NCI-H1048 (cell line): Measurements from ENCODE around the gene SVBP.

Experiments
- DNase-seq: peaks from one replicate; lab custom pipeline; 2025; lab: John Stamatoyannopoulos, UW

The SVBP gene

DNA sequence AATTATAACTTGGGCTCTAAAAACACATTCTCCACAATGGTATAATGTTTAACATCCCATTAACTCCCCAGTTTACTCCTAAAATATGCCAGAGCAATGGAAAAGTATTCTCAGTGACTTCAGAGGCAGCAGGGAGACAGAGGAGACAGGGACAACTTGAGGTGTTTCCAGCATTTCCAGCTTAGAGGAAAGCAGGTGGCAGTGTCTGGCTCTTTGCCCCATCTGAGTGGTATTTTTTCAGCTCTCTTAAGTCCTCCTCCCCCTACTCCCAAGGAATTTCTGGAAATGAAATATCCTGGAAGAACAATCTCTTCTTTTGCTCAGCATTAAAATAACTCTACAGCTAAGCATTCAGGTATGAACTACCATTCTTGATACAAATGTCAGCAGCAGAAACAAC lies 11.0 kb downstream of the SVBP start:
- no peak for DNase-seq

DNA sequence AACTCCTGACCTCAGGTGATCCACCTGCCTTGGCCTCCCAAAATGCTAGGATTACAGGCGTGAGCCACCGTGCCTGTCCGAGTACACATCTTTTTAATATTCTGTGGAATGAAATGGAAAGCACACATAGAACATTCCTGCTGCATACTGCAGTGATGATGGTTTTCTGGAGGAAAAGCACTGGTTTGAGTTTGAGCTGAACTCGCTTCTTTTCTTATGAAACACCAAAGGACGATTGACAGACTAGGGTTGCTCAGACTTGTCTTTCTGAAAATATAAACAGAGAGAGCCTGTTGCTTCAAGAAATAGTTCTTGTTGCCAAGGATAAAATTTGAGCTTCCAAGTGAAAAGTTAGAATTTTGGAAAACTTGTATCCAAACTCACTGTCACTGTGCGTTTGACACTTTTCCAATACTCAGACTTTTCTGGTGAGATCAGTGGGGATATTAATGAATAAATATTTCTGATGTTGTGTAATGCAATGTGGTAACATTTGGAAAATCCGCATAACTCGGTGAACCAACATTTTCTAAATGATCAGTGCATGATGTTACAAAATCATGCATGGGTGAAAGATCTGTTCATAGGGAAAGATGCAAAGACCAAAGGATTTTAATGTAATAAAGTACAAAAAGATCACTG lies 15.2 kb downstream of the SVBP start:
- no peak for DNase-seq

DNA sequence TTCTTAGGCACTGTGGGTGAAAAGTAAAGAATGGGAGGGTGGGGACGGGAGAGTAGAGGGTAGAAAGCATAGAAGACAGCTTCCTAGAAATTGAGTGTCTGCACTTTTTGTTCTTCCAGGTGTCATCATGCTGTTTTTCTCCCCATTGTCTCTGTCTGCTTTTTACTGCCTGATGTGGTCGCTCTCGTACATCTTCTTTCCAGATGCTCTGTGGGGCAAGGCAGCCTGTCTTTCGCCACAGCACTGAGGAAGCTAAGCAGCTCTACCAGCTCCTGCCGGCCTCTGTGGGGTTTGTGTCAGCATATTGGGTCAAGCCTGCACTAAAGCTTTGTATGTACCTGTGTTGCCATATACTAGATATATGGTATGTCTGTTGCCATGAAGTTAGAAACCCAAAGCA lies 19.2 kb downstream of the SVBP start:
- no peak for DNase-seq

DNA sequence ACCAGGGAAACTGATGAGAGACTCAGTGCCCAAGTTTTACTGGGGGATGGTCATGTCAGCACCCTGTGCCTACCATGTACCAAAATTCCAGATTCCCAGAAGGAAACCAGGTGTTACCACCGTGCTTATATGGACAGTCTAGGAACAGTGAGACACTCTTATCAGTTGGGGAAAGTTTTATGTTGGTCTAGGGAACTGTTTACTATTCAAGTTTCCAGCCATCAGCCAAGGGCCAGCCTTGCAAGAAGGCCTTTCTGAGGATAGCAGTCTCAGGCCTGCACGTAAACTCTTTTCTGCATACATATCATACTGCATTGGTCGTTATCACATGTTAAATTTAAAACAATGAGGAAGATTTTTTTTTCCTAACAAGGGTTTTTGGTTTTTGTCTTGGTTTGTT lies 19.8 kb downstream of the SVBP start:
- DNase-seq = no peak

DNA sequence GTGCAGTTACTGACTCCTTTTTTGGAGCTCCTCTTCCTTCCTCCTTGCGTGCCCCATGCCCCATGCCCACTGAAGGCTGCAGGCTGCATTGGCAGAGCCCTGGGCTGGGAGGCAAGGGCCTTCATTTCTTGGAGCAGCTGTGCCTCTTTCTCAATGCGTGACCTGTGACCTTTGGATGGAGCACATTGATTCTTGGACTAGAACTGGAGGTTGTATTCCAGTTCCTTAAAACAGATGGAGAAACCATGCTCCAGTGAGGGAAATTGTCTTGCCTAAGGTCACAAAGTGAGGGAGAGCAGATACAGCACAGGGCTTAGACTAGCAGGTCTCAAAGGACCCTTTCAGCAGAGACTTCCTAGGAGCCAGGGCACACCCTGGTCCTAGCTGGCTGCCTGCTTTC lies 23.4 kb downstream of the SVBP start:
- DNase-seq = no peak

DNA sequence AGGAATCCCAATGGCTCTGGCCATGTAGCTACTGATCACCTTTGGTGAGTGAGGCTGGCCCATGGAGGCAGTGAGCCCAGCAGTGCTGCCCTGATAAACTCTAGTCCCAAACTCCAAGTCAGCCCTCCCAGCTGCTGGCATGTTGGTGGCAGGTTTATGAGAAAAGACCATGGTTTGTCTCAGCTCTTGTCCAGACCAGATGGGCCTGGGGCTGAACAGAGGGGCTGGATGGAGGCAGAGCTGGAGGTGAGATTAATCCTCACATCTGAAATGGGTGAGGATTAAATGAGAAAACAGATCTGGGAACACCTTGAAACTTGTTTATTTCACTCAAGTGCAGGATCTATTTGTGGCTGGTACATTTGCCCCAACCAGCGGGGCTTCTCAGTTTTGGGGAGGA lies 29.2 kb downstream of the SVBP start:
- DNase-seq = no peak

DNA sequence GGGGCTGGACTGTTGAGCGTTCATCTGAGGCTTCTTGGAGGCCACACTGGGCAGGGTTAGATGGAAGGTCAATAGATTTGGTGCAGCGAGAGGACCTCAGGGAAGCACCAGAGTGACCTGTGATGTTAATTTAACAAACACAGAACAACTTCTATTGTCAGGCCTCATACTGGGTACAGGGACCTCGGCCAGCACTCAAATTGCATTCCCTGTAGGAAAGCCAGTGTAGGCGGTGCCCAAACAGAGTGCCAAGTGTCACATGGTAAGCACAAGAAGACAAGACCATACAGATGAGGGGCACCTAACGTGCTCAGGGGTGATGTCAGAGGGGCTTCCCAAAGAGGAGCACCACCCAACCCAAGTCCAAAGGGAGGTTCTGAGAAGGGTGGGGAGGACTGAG lies 31.1 kb downstream of the SVBP start:
- no peak for DNase-seq

DNA sequence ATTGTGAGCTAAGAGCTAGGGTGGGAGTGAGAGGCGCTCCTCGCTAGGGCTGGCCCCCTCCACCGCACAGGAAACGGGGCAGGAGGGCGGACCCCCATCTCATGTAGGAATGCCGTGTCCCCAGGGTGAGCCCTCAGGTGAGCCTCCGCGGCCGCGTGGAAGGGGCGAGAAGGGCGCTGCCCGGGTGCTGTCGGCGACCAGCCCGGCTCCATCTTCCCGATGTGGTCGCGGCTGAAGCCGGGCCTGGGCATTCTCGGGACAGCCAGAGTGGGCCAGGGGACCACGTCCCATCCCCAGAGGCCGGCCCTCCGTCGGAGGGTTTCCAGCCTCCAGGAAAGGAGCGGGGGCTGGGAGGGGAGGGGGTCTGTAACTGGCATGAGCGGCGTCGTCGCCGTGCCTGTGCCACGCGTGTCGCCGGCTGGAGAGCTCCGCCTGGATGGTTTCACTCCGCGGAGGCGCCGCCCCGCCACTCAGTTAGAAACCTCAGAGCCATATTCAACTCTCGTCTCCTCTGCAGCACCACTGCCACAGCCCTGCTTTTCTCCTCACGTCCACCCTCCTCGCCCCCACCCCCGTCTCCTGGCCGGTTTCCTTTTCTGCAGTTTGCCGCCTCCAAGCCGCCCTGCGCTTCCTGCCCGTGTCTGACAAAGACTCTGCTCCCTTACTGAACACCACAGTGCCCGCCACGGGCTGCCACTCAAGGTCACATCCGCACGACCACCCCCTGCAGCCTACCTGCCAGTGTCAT lies 32.1 kb downstream of the SVBP start, which contains the start of gene TMEM269:
Gene TMEM269, plus strand, starts transcription at position 46 of the 748 bp plus-strand sequence. CDS start 4,903 bp downstream, outside the sequence.
- no peak for DNase-seq

DNA sequence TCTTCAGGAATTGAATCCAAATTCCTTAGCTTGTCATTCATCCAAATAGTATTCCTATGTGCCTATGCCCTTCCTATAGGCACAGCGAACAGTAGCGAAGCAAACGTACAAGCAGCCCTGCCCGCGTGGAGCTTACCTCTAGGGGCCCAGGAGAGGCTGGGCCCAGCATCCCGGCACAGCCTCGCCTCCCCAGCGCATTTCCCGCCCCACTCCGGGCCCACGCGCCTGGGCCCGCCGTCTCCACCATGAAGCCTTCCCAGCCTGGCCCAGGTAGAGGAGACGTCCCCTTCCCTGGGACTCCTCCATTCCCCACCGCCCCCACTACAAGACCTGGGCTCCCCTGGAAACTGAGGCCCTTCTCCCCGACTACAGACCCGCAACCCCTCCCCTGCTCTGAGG lies 32.7 kb downstream of the SVBP start:
- DNase-seq = no peak

DNA sequence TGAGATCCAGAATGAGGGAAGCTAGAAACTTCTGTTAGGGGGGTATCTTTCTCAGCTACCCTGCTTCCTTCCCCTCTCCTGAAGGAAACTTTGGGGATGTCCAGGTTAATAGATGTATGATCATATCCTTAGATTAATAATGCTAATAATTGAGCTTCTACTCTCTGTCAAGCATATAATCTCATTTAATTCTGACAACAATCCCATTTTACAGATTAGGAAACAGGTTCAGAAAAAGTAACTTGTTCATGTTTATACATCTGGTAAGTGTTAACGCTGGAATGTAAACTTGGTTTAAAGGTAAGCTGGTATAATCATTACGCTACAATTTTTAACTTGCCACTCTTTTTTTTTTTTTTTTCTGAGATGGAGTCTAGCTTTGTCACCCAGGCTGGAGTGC lies 34.1 kb downstream of the SVBP start:
- no peak for DNase-seq

DNA sequence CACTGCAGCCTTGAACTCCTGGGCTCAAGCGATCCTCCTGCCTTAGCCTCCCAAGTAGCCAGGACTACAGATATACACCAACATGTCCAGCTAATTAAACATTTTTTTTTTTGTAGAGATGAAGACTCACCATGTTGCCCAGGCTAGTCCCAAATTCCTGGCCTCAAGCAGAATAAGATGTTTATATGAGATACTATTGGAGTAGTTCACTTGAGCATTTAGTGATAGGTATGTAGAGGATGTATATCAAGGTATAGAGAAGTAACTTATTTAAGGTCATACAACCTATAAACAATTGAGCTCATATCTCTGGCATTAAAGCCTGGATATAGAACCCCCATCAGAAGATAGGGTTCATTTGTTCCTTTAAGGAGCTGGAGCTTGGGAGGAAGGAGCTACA lies 37.0 kb downstream of the SVBP start:
- DNase-seq = no peak

DNA sequence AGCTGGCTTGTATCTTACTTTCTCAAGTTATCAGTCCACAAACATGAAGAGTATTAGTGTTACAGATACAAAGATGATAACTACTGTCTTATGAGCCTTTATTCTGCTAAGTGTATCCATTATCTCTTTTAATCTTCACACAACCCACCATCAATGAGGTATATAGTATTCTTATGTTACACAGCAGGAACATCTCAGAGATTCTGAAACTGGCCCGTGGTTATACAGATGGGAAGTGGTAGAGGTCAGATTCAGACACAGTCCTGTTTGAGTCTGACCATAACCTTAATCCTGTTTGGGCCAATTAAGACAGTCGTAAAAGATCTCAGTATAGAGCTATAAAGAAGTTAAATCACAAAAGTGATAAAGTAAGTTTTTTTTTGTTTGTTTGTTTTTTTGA lies 37.5 kb downstream of the SVBP start:
- DNase-seq = no peak

DNA sequence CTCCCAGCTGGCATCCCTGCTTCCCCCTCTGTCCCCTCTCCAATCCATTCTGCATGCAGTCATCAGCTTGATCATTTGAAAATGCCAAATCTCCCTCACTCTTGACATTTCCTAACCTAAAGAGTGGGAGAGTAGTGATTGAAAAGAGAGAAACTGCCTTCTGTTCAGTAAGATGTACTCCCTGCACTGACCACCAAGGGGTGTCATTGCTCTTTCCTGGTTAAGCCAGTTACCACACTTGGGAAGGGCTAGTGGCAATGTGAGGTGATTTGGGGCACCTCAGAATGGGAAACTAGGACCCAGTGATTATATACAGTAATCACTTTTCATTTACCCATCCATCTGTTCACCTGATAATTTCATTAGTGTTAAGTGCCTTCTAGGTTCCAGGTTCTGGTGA lies 39.3 kb downstream of the SVBP start:
- DNase-seq = no peak

DNA sequence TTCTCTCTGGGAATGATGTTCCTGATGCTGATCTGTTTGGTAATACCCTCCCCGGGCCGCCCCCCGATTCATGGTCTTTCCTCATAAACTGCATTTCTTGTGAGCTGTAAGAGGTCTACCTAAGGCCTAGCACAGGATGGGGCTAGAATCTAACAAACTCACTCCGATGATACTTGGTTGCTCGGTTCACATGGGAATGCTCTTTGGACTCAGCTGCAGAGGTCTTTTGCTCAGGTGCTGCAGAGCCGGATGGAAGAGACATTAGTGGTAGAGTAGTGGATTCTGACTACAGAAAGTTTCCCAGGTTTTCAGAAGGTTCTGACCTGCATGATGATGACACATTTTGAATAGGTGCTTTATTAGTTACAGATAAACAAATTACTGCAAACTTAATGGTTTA lies 40.7 kb downstream of the SVBP start:
- no peak for DNase-seq

DNA sequence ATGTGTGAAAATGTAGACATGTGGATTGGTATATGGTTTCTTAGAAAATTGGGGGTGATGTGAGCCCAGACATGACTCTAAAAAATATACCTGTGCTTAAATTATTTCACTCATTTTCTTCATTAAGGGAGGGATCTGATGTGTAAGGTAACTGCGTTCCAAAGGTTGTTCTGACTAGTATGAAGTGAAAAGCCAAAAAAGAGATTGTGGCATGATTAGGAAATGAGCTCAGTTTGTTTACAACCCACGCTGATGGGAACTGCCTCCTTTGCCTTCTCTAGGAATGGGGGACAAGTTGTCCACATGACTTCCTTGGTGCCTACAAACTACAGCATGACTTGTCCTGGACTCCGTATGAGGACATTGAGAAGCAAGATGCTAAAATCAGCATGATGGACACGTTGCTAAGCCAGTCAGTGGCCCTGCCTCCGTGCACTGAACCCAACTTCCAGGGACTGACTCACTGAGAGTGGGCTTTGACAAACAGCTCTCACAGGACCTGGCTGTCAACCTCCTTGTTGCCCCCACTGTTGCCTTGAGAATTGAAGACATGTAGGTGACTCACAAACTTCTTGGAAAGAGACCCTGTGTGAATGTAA lies 42.2 kb downstream of the SVBP start:
- DNase-seq = no peak

DNA sequence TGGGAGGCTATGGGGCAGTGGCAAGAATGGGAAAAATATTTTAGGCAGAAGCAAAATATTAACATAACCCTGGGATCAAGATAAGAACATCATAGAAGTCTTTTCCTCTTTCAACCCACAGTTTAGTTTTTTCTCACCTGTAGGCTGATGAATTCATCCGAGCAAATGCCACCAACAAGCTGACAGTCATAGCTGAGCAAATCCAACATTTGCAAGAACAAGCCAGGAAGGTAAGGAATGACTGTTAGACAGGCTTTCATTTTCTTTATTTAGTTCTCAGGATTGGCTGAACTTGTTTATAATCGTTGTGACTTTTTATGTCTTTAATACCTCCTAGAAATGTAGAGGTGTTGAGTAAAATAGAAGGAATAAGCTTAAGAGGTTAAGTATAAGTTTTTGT lies 43.8 kb downstream of the SVBP start:
- no peak for DNase-seq

DNA sequence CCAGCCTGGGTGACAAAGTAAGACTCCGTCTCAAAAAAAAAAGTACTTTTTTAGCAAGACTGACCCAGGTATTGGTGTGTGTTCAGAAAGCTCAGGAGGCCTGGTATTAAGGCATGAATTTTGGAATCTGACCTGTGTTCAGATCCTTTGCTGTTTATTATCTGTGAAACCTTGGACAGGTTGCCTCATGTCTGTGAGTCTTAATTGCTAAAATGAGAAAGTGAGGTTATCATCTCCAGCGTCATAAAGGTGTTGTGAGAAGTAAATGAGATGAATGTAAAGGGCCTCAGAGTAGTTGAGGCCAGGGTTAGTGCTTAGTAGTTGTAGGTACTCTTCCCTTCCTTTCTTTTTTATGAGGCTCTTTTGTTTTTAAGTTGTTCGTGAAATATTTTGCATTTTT lies 47.4 kb downstream of the SVBP start:
- no peak for DNase-seq

DNA sequence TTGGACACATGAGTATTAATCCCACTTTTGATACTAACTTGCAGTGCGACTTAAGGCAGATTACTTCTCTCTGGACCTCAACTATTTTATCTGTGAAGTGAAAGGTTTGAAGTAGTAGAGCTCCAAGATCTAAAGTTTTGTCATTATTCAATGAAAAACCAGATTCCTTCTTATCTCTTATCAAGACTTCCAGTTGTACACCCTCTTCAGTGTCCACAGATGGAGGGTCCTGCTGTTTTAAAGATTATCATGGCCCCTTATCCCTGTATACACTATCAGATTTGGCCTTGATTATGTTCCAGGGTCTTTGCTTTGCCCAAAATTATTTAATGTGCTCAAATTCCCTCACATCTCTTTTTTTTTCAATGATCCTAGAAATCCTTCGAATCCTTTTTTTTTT lies 49.0 kb downstream of the SVBP start:
- no peak for DNase-seq

DNA sequence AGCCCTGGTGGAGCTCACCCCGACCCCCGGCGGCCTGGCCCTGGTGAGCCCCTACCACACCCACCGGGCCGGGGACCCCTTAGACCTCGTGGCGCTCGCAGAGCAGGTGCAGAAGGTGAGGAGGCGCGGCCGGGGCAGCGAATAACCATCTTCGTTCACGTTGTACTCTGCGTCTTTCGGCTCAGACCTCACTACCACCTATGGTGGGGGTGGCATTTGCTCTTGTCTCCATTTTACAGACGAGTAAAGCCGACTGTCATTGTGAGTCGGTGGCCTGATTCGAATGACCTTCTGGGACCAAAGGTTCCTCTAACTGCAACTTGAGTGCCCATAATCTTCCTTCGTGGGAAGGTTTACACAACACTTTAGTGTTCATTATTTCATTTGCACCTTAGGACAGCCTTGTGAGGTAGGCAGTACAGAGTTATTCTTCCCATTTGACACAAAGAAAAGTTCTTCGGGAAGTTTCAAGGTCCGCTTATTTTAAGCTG lies 49.6 kb downstream of the SVBP start:
- no peak for DNase-seq

DNA sequence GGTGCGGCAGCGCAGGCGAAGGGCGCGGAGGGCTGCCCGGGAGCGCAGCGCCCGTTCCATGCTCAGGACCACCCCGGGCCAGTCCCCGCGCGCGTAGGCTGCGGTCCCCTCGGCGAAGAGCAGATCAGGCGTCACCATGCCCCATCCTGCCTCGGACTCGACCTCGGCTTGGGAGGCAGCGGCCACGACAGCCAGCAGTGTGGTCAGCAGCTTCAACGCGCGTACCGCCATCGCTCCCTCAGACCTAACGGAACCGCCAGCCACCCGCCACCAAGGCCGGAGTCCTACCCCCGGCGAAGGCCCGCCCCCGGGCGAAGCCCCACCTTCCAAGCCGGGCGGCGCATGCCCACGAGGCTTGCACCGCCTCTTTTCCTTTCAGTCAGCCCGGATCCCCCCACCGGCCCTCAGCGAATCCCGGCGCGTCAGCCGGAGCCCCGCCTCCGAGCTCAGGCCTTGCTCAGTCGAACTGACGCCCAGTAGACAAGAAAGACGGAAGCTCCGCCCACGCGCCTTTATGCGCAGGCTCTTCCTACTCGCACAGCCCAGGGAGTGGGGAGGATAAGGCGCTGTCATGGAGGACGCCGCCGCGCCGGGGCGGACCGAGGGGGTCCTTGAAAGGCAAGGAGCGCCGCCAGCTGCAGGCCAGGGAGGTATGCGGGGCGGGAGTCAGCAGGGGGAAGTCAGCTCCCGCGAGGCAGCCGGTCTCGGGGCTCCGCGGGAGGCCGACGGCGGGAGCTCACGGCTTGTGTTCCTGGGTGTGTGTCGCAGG lies 50.3 kb downstream of the SVBP start, which contains the start of the genes C1orf50 and P3H1:
Gene C1orf50, plus strand, starts transcription at position 509 of the 769 bp plus-strand sequence. Its CDS starts 63 bp downstream, at position 572.
Gene P3H1, minus strand, starts transcription at position 288 of the 769 bp plus-strand sequence. Its CDS starts 57 bp downstream, at position 231.
- peak; percentile 98 for DNase-seq

DNA sequence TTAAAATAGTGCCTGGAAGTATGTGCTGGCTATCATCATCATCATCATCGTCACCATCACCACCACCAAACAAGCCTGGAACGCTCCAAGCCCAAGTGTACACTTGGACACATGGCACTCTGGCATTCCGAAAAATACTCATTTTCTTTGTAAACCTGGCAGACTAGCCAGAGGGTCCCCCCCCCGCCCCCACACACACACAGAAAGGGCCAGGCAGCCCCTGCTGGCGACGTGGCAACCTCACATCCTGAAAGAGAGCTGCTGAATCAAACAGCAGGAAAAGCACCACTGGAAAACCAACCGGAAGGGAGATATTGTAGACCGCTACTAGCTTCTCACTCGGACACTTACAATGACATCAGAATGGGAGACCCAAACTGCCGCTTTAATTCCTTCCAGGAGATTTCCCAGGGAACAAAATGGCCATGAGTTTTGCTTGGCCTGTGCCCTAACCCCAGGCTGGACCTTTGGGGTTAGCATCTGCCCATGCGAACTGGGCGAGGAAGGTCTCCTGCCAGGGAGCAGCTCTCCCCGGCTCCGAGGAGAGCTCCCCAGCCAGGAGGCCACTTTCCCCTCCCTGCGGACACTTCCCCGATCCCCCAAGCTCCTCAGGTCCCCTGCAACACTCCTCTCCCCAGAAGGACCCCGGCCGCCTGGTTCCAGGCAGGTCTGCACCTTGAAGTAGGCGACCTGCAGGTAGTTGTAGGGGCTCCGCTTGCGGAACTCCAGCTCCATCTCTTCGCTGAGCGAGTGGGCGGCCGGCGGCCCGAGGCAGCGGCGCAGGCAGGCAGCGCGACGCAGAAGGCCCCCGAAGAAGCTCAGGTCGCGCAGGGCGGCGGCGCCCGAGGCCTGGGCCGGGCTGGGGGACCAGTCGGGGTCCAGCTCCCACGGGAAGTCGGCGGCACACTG lies 51.1 kb downstream of the SVBP start:
- no peak for DNase-seq
